K562 (cell line): ENCODE measurements around the gene EPHA2. TPM values are rescaled to one million over a fixed set of nuclear protein-coding genes. Genes with fewer than 3 reads are reported as not detected.

Experiments
- TOE1 ChIP-seq, 2 experiments: fragments of 450-650 bp in 1 of 2; sonication (generic) in 1 of 2; formaldehyde crosslinking in 1 of 2; IDR thresholded peaks; 2 replicates each; pipeline versions ENCODE4 v1.7.1 to v1.8.0; 2016 to 2022; ENCODE audit warnings: borderline replicate concordance in 2 of 2, mild to moderate bottlenecking in 2 of 2, antibody characterized with exemption in 1 of 2, inconsistent platforms in 1 of 2, low read depth in 1 of 2, missing genetic modification reagents in 1 of 2, moderate library complexity in 1 of 2
- polyA plus RNA-seq, 8 experiments: library from polyadenylated mRNA; depleted of rRNA in 4 of 8; stranded (reverse) in 5 of 8; unstranded in 3 of 8; fragments of >200 nt; fragmentation: Nextera tagmentation in 2 of 8; fragmentation: Illumina TruSeq in 1 of 8; extraction: Ambion mirVana in 2 of 8; extraction: Trizol in 1 of 8; gene quantifications; 2 replicates each; pipeline versions ENCODE4 v1.2.1 to v1.2.3, GENCODE V29; 2011 to 2014; ENCODE audit warnings: inconsistent platforms in 1 of 8, missing spikeins in 1 of 8
- total RNA-seq, 7 experiments: library from RNA; depleted of rRNA in 6 of 7; stranded (reverse); fragments of >200 nt in 6 of 7; fragmentation: Illumina TruSeq in 2 of 7; extraction: Trizol in 2 of 7; gene quantifications; 2 replicates each; pipeline versions ENCODE4 v1.2.1 to v1.2.3, GENCODE V29; 2011 to 2021; ENCODE audit warnings: low replicate concordance in 1 of 7
- TF ChIP-seq, protein P1 (sequence below): fragments of 450-650 bp; IDR thresholded peaks from 2 replicates; pipeline ENCODE4 v1.6.1; 2016; ENCODE audit warnings: mild to moderate bottlenecking, moderate library complexity

The EPHA2 gene
- total and polyA plus RNA-seq, 9 of the 15 experiments (the other 6 are each of a cell fraction or from before 2014, with no cell fraction given) = 0.04 to 0.40 (median 0.07) TPM; not detected in 4

DNA sequence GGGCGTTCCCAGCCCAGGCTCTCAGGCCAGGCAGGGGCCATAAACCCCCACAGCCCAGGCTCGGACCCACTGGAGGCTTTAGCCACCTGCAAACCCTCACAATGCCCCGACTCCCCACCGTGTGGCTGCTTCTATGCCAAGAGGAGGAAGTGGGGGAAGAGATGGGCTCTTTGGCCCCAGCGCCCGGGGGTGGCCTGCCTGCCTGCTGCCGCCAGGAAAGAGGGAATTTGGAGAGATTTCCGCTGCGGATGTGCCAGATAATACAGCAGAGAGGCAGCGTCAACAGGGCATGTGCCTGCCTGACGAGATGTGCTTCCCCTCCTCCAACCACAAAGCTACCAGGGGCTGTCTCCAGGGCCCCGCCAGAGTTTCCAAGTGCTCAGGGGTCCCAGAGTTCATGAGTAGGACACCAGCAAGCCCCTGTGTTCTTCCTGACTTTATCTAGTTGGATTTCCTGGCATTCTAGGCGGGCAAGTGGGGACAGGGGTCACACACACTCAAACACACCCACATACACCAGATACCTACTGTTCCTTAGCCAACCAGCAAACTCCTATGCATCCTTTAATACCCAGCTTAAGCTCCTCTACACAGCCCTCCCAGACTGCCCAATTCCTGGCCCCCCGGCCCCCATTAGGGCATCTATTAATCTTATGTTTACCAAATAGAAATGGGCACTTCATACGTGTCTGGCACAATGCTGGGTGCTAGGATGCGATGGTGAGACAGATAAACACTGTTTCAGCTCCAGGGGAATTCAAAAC, 14.1 kb downstream of the EPHA2 start (continued):
- TF ChIP-seq, protein P1, sequence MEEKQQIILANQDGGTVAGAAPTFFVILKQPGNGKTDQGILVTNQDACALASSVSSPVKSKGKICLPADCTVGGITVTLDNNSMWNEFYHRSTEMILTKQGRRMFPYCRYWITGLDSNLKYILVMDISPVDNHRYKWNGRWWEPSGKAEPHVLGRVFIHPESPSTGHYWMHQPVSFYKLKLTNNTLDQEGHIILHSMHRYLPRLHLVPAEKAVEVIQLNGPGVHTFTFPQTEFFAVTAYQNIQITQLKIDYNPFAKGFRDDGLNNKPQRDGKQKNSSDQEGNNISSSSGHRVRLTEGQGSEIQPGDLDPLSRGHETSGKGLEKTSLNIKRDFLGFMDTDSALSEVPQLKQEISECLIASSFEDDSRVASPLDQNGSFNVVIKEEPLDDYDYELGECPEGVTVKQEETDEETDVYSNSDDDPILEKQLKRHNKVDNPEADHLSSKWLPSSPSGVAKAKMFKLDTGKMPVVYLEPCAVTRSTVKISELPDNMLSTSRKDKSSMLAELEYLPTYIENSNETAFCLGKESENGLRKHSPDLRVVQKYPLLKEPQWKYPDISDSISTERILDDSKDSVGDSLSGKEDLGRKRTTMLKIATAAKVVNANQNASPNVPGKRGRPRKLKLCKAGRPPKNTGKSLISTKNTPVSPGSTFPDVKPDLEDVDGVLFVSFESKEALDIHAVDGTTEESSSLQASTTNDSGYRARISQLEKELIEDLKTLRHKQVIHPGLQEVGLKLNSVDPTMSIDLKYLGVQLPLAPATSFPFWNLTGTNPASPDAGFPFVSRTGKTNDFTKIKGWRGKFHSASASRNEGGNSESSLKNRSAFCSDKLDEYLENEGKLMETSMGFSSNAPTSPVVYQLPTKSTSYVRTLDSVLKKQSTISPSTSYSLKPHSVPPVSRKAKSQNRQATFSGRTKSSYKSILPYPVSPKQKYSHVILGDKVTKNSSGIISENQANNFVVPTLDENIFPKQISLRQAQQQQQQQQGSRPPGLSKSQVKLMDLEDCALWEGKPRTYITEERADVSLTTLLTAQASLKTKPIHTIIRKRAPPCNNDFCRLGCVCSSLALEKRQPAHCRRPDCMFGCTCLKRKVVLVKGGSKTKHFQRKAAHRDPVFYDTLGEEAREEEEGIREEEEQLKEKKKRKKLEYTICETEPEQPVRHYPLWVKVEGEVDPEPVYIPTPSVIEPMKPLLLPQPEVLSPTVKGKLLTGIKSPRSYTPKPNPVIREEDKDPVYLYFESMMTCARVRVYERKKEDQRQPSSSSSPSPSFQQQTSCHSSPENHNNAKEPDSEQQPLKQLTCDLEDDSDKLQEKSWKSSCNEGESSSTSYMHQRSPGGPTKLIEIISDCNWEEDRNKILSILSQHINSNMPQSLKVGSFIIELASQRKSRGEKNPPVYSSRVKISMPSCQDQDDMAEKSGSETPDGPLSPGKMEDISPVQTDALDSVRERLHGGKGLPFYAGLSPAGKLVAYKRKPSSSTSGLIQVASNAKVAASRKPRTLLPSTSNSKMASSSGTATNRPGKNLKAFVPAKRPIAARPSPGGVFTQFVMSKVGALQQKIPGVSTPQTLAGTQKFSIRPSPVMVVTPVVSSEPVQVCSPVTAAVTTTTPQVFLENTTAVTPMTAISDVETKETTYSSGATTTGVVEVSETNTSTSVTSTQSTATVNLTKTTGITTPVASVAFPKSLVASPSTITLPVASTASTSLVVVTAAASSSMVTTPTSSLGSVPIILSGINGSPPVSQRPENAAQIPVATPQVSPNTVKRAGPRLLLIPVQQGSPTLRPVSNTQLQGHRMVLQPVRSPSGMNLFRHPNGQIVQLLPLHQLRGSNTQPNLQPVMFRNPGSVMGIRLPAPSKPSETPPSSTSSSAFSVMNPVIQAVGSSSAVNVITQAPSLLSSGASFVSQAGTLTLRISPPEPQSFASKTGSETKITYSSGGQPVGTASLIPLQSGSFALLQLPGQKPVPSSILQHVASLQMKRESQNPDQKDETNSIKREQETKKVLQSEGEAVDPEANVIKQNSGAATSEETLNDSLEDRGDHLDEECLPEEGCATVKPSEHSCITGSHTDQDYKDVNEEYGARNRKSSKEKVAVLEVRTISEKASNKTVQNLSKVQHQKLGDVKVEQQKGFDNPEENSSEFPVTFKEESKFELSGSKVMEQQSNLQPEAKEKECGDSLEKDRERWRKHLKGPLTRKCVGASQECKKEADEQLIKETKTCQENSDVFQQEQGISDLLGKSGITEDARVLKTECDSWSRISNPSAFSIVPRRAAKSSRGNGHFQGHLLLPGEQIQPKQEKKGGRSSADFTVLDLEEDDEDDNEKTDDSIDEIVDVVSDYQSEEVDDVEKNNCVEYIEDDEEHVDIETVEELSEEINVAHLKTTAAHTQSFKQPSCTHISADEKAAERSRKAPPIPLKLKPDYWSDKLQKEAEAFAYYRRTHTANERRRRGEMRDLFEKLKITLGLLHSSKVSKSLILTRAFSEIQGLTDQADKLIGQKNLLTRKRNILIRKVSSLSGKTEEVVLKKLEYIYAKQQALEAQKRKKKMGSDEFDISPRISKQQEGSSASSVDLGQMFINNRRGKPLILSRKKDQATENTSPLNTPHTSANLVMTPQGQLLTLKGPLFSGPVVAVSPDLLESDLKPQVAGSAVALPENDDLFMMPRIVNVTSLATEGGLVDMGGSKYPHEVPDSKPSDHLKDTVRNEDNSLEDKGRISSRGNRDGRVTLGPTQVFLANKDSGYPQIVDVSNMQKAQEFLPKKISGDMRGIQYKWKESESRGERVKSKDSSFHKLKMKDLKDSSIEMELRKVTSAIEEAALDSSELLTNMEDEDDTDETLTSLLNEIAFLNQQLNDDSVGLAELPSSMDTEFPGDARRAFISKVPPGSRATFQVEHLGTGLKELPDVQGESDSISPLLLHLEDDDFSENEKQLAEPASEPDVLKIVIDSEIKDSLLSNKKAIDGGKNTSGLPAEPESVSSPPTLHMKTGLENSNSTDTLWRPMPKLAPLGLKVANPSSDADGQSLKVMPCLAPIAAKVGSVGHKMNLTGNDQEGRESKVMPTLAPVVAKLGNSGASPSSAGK = 0 out of 2 replicates have a peak, but pooled peaks have one; percentile 9
- TF ChIP-seq TOE1 (IDR thresholded peaks at IDR 0.05; ENCODE audit: borderline replicate concordance) = no peak
- no peak for TF ChIP-seq TOE1 (CRISPR knock-in tag; IDR thresholded peaks at IDR 0.05; ENCODE audit: borderline replicate concordance, low read depth)
